Esophagus muscularis mucosa (tissue), 3 donors: ENCODE results near the gene FOXC2.

Source experiments
- CTCF ChIP-seq, 3 experiments: fragments of 200-600 bp in 2 of 3; fragments of 450-650 bp in 1 of 3; sonication (generic) in 2 of 3; IDR thresholded peaks; one replicate each; pipeline ENCODE4 v1.5.1; 2017 to 2019; ENCODE audit warnings: antibody characterized with exemption in 3 of 3, mild to moderate bottlenecking in 2 of 3, moderate library complexity in 1 of 3
- POLR2A ChIP-seq: fragments of 450-650 bp; IDR thresholded peaks from one replicate; pipeline ENCODE4 v1.6.1; 2017; ENCODE audit warnings: antibody characterized with exemption, moderate library complexity, mild to moderate bottlenecking, low read depth
- POLR2AphosphoS5 ChIP-seq, 2 donors: sonication (generic); formaldehyde crosslinking; IDR thresholded peaks; one replicate each; pipeline ENCODE4 v1.6.1; 2017; ENCODE audit warnings: antibody characterized with exemption in 2 of 2

- TF ChIP-seq POLR2A (no peak), CTCF (IDR thresholded peaks at IDR 0.05) (no peak), POLR2AphosphoS5 (IDR thresholded peaks at IDR 0.05) (no peak)
These were observed 20.9 kb downstream of the FOXC2 start for GRCh38 chr16:86587487-86587886.
